A673 (cell line): ENCODE data around the gene DSPP. TPM values are rescaled to one million over a fixed set of nuclear protein-coding genes. Genes with fewer than 3 reads are reported as not detected.

Experiments
- BruUV-seq: library from RNA; stranded (reverse); fragments of 400-500 nt; replicated peaks from 2 replicates; lab custom pipeline; 2021; lab: Mats Ljungman, UMichigan
- CTCF ChIA-PET: fragments of 300-600 bp; sonication (Branson Sonifier 250); formaldehyde crosslinking; loops from one replicate; lab custom pipeline; 2022; ENCODE audit warnings: antibody characterized with exemption; lab: Charles Lee
- POLR2A ChIA-PET: fragments of 300-600 bp; sonication (Branson Sonifier 250); formaldehyde crosslinking; loops from one replicate; lab custom pipeline; 2022; ENCODE audit warnings: antibody characterized with exemption; ENCODE audit not compliant: low non-redundant PET; lab: Charles Lee
- DNase-seq: peaks from one replicate; pipeline ENCODE4 v3.0.0-alpha.2; 2015; ENCODE audit warnings: low spot score
- H3K27ac ChIP-seq: fragments of 200-600 bp; sonication (generic); 2 replicates; pipeline ENCODE4 v1.5.1; 2016; ENCODE audit warnings: mixed run types, low read depth, mild to moderate bottlenecking, mixed read lengths, antibody characterized with exemption, low read length; ENCODE audit not compliant: poor library complexity, severe bottlenecking
- H3K27me3 ChIP-seq: fragments of 200-600 bp; sonication (generic); replicated peaks from 2 replicates; pipeline ENCODE4 v1.6.1; 2017; ENCODE audit warnings: mixed run types, low read depth, mild to moderate bottlenecking, mixed read lengths, antibody characterized with exemption, low read length; ENCODE audit not compliant: insufficient read depth, poor library complexity
- H3K36me3 ChIP-seq: fragments of 200-600 bp; sonication (generic); 2 replicates; pipeline ENCODE4 v1.6.1; 2016; ENCODE audit warnings: mixed run types, mild to moderate bottlenecking, mixed read lengths, antibody characterized with exemption, low read length; ENCODE audit not compliant: insufficient read depth, poor library complexity, severe bottlenecking
- H3K4me1 ChIP-seq: fragments of 200-600 bp; sonication (generic); 2 replicates; pipeline ENCODE4 v1.6.1; 2017; ENCODE audit warnings: mixed run types, mild to moderate bottlenecking, mixed read lengths, antibody characterized with exemption, low read length; ENCODE audit not compliant: insufficient read depth, poor library complexity, severe bottlenecking
- H3K4me3 ChIP-seq: fragments of 200-600 bp; sonication (generic); 2 replicates; pipeline ENCODE4 v1.5.1; 2016; ENCODE audit warnings: low read depth, mixed run types, mild to moderate bottlenecking, mixed read lengths, low read length; ENCODE audit not compliant: poor library complexity, severe bottlenecking
- H3K9me3 ChIP-seq: fragments of 200-600 bp; sonication (generic); 2 replicates; pipeline ENCODE4 v1.6.1; 2016; ENCODE audit warnings: mixed run types, low read depth, mild to moderate bottlenecking, mixed read lengths, antibody characterized with exemption, low read length; ENCODE audit not compliant: poor library complexity, severe bottlenecking
- CTCF ChIP-seq: fragments of 300-800, 200-600 bp; sonication (generic); conservative IDR thresholded peaks from 2 replicates; pipeline ENCODE4 v1.5.1; 2017; ENCODE audit warnings: low read depth, mild to moderate bottlenecking, antibody characterized with exemption, low read length, moderate library complexity, mixed read lengths
- EZH2 ChIP-seq: fragments of 200-600 bp; sonication (generic); IDR thresholded peaks from 2 replicates; pipeline ENCODE4 v1.6.1; 2017; ENCODE audit warnings: borderline replicate concordance, low read depth, mild to moderate bottlenecking, mixed read lengths, antibody characterized with exemption, low read length; ENCODE audit not compliant: poor library complexity, severe bottlenecking
- intact Hi-C: fragments of 100-400 bp; cut with micrococcal nuclease; formaldehyde crosslinking; loops from one replicate; pipeline ENCODE4 v1.10.0; 2022; ENCODE audit not compliant: unreplicated experiment
- total RNA-seq: library from RNA; stranded (reverse); gene quantifications from 2 replicates; pipeline ENCODE4 v1.2.3, GENCODE V29; 2021

Gene DSPP
- total RNA-seq, 1 experiment from 2014 or later = not detected

GRCh38 chr4:87624698-87625097 is 16.4 kb downstream of the DSPP start:
- no peak overlapping the region for H3K27ac ChIP-seq
- ChIA-PET POLR2A (no interaction called here), CTCF (no interaction called here)
- H3K27me3 ChIP-seq = no peaks in the 10 kb centered on the region
- DNase-seq = no peak
- intact Hi-C loops = no loop called here
- no peaks in the 10 kb centered on the region for H3K36me3 ChIP-seq
- no peaks in the 10 kb centered on the region for H3K9me3 ChIP-seq
- no peak overlapping the region for H3K4me3 ChIP-seq
- no peak for TF ChIP-seq EZH2
- no peak for TF ChIP-seq CTCF
- BruUV-seq = no TSS peak
- H3K4me1 ChIP-seq = no peaks in the 10 kb centered on the region

GRCh38 chr4:87631668-87632067 is 23.3 kb downstream of the DSPP start:
- BruUV-seq = no TSS peak

GRCh38 chr4:87632469-87632868 is 24.1 kb downstream of the DSPP start:
- ChIA-PET POLR2A (no interaction called here), CTCF (no interaction called here)
- DNase-seq = no peak
- Histone ChIP-seq H3K36me3 (no peaks in the 10 kb centered on the region), H3K27me3 (no peaks in the 10 kb centered on the region), H3K9me3 (no peaks in the 10 kb centered on the region), H3K4me1 (peaks cover 9% of the 10 kb centered on the region), H3K27ac (no peak overlapping the region), H3K4me3 (no peak overlapping the region)
- no TSS peak for BruUV-seq
- TF ChIP-seq CTCF (no peak), EZH2 (no peak)
- intact Hi-C loops = no loop called here

More at GRCh38 chr4:87631668-87632067, 23.3 kb downstream of the DSPP start:
- no peak overlapping the region for H3K4me3 ChIP-seq
- H3K27ac ChIP-seq = no peak overlapping the region
- TF ChIP-seq CTCF (no peak), EZH2 (no peak)
- CTCF ChIA-PET = no interaction called here
- DNase-seq = no peak
- no peaks in the 10 kb centered on the region for H3K36me3 ChIP-seq
- H3K4me1 ChIP-seq = peaks cover 9% of the 10 kb centered on the region
- no peaks in the 10 kb centered on the region for H3K9me3 ChIP-seq
- intact Hi-C loops = no loop called here
- H3K27me3 ChIP-seq = no peaks in the 10 kb centered on the region
- POLR2A ChIA-PET = no interaction called here
